PFSK-1 (cell line): ENCODE data around the gene COLQ.

ENCODE experiments used
- FOXP2 ChIP-seq: optimal IDR thresholded peaks from 2 replicates; pipeline ENCODE3; 2011; ENCODE audit warnings: borderline replicate concordance, control low read depth, inconsistent platforms; ENCODE audit not compliant: insufficient read depth; ENCODE audit errors: extremely low read length, extremely low read depth
- POLR2AphosphoS5 ChIP-seq: IDR thresholded peaks from 2 replicates; pipeline ENCODE4 v1.6.1; 2012; ENCODE audit warnings: low read depth, mild to moderate bottlenecking, control low read depth, low read length, moderate library complexity
- SIN3A ChIP-seq: IDR thresholded peaks from 2 replicates; pipeline ENCODE4 v1.6.1; 2012; ENCODE audit warnings: mild to moderate bottlenecking, low read length, moderate library complexity, borderline replicate concordance; ENCODE audit not compliant: insufficient read depth
- TAF1 ChIP-seq: IDR thresholded peaks from 2 replicates; pipeline ENCODE4 v1.6.1; 2012; ENCODE audit warnings: low read length, control low read depth, borderline replicate concordance; ENCODE audit not compliant: insufficient read depth
- TF ChIP-seq, protein P1 (sequence below), 2 experiments: IDR thresholded peaks; 2 replicates each; pipeline versions ENCODE4 v1.6.1 to v1.8.0; 2011 to 2012; ENCODE audit warnings: low read depth in 2 of 2, low read length in 2 of 2, control low read depth in 1 of 2, inconsistent platforms in 1 of 2, mild to moderate bottlenecking in 1 of 2, moderate library complexity in 1 of 2; ENCODE audit not compliant: insufficient read depth in 1 of 2

COLQ gene

DNA sequence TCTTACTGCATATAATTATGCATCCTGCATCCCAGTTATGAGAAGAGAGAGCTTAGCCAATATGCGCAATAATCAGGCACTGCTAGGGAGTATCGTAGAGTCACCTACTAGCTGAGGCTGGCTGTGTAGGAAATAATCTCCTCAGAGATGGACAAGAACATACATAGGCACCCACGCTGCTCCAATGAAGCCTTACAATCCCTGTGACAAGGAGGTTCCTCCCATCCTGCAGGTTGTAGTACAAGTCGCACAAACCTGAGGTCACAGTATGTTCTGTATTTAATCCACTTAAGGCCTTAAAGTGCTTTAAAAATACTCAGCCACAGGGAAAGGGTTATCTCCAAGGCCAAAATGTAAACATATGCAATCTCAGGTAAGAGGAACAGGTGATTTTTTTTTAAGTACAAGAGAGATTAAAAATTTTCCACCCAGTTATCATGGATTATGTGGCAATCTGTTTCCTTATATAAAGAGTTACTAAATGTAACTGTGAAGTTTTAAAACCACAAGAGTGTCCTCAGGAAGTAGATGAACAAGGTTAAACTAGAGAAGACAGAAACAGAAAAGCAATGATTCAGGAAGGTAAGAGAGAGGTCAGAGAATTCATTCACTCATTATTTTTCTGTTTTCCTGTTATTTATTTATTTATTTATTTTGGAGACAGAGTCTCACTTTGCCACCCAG lies 7.5 kb upstream of the COLQ start:
- TF ChIP-seq SIN3A (no peak), FOXP2 (no peak), TAF1 (no peak), POLR2AphosphoS5 (no peak)
- TF ChIP-seq, protein P1, sequence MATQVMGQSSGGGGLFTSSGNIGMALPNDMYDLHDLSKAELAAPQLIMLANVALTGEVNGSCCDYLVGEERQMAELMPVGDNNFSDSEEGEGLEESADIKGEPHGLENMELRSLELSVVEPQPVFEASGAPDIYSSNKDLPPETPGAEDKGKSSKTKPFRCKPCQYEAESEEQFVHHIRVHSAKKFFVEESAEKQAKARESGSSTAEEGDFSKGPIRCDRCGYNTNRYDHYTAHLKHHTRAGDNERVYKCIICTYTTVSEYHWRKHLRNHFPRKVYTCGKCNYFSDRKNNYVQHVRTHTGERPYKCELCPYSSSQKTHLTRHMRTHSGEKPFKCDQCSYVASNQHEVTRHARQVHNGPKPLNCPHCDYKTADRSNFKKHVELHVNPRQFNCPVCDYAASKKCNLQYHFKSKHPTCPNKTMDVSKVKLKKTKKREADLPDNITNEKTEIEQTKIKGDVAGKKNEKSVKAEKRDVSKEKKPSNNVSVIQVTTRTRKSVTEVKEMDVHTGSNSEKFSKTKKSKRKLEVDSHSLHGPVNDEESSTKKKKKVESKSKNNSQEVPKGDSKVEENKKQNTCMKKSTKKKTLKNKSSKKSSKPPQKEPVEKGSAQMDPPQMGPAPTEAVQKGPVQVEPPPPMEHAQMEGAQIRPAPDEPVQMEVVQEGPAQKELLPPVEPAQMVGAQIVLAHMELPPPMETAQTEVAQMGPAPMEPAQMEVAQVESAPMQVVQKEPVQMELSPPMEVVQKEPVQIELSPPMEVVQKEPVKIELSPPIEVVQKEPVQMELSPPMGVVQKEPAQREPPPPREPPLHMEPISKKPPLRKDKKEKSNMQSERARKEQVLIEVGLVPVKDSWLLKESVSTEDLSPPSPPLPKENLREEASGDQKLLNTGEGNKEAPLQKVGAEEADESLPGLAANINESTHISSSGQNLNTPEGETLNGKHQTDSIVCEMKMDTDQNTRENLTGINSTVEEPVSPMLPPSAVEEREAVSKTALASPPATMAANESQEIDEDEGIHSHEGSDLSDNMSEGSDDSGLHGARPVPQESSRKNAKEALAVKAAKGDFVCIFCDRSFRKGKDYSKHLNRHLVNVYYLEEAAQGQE (IDR thresholded peaks at IDR 0.05; ENCODE audit: insufficient read depth in 1 of 2, low read depth in 2 of 2, low read length in 2 of 2) = no peak

DNA sequence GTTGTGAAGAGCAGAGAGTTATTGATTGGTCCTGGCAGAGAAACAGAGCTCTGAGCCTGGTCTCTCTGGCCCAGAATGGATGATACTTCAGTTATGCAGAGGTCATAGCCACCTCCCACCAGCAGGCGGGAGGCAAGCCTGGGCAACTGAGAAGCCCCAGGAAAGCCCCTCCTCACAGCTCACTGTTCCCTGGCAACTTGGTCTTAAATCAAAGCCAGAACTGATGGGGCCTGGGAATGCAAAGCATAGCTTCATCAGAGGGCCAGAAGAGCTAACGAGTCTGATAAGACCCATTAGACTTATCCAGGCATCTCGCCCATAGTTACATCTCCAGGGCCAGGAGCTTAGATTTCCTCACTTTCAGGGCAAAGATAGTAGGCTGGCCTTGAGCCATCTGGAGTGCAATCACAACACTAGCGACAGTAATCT lies 5.5 kb upstream of the COLQ start:
- TF ChIP-seq SIN3A = no peak
- TF ChIP-seq, protein P1 (IDR thresholded peaks at IDR 0.05; ENCODE audit: insufficient read depth in 1 of 2, low read depth in 2 of 2, low read length in 2 of 2) = no peak
- no peak for TF ChIP-seq TAF1
- TF ChIP-seq FOXP2 = no peak
- no peak for TF ChIP-seq POLR2AphosphoS5

DNA sequence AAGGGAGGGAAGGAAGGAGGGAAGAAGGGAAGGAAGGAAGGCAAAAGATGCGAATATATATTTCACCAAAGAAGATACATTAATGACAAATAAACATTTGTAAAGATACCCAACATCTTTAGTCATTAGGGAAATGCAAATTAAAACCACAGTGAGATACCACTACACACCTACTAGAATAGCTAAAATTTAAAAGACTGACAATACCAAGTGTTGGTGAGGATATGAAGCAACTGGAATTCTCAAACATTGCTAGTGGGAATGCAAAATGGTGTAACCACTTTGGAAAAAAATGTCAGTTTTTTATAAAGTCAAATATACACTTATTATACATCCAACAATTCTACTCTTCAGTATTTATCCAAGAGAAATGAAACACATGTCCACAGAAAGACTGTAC lies 4.3 kb upstream of the COLQ start:
- no peak for TF ChIP-seq POLR2AphosphoS5
- TF ChIP-seq, protein P1 (IDR thresholded peaks at IDR 0.05; ENCODE audit: insufficient read depth in 1 of 2, low read depth in 2 of 2, low read length in 2 of 2) = no peak
- TF ChIP-seq SIN3A = no peak
- no peak for TF ChIP-seq TAF1
- TF ChIP-seq FOXP2 = no peak

DNA sequence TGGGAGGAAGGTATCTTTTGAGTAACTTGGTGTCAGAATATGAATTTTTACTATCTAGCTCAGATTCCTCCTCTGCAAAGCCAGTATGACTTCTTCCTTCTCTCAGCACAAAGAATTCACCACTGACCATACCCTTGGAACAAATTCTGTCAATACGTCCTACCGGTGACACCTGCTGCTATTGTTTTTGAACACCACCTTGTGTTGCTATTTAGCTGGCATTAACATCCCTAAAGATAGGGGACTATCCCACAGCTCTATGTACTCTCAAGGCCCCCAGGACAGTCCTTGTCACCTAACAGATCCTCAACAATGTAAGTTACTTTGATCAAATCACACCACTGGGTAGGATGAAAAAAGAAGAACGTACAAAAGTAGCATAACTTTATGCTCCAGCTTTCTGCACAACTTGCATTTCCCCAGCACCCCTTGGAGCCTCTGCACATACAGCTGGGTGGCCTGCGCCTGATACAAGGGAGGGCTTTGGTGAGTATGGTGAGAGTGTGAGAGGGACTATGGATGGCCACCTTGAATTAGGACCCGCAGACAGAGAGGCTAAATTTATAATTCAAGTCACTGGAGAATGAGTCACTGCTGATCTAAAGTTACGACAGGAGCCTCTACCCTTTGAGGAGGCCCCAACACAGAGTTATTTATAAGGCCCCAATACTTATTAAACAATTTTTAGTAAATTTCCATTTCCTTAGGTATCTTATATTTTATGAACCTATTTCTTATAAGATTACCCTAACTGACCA lies 2.3 kb upstream of the COLQ start:
- TF ChIP-seq POLR2AphosphoS5 (no peak), SIN3A (no peak), FOXP2 (no peak), TAF1 (no peak)
- TF ChIP-seq, protein P1 (IDR thresholded peaks at IDR 0.05; ENCODE audit: insufficient read depth in 1 of 2, low read depth in 2 of 2, low read length in 2 of 2) = no peak
